ENCODE measurements around the gene ATP2A1. TPM values are rescaled to one million over a fixed set of nuclear protein-coding genes. Genes with fewer than 3 reads are reported as not detected.
A peak's percentile ranks its signal among the peaks of the same experiment; 100 is the strongest.

Gene ATP2A1
- total and polyA plus RNA-seq, 2 donors (not counting 3 experiments of a cell fraction or from before 2014, with no cell fraction given), result 1.2 to 2.5 TPM

- CTCF ChIA-PET, result interaction anchor here (0.8 to 2.5 kb wide), 2 partner anchors 10 to 65 kb away, joined by 3 to 16 read pairs; no protein-coding TSS in a partner anchor
Observed at GRCh38 chr16:28879841-28880588, 1.7 kb downstream of the ATP2A1 start.

More at GRCh38 chr16:28879841-28880588, 1.7 kb downstream of the ATP2A1 start:
- Histone ChIP-seq H2AFZ (ENCODE audit: low read depth, low read length) (peak overlapping the region; percentile 93), H3K27ac (ENCODE audit: insufficient read depth, low read depth, low read length) (no peak overlapping the region), H3K4me2 (ENCODE audit: insufficient read depth, low read length) (peak overlapping the region; percentile 80), H3K9ac (replicated peaks; ENCODE audit: extremely low read depth, insufficient read depth, low read length) (peak overlapping the region; percentile 59), H3K79me2 (ENCODE audit: control insufficient read depth, insufficient read depth, low read length) (no peaks in the 10 kb centered on the region), H3K9me1 (replicated peaks; ENCODE audit: control insufficient read depth, extremely low read depth, insufficient read depth, low read length) (no peaks in the 10 kb centered on the region), H3K27me3 (ENCODE audit: control insufficient read depth in 2 of 2, insufficient read depth in 2 of 2, low read length in 2 of 2) (no peaks in the 10 kb centered on the region), H3K4me3 (replicated peaks in 1 of 3; ENCODE audit: insufficient read depth in 1 of 3, low read depth in 1 of 3, low read length in 3 of 3) (peak overlapping the region; percentile 45 to 82 (median 80)), H3K9me3 (replicated peaks; ENCODE audit: control insufficient read depth, insufficient read depth, low read length) (no peaks in the 10 kb centered on the region), H4K20me1 (replicated peaks; ENCODE audit: control insufficient read depth, extremely low read depth, insufficient read depth, low read length) (no peaks in the 10 kb centered on the region), H3K36me3 (ENCODE audit: control insufficient read depth in 2 of 2, extremely low read depth in 1 of 2, insufficient read depth in 2 of 2, low read length in 2 of 2) (no peaks in the 10 kb centered on the region), H3K4me1 (ENCODE audit: control insufficient read depth, extremely low read depth, insufficient read depth, low read length) (peaks cover 12% of the 10 kb centered on the region)
- DNase-seq (ENCODE audit: low read depth, low spot score), result peak; percentile 83
- intact Hi-C loops (cut with micrococcal nuclease), result no loop called here
- FAIRE-seq, result peak; percentile 93
- no peak for TF ChIP-seq GATA2 (IDR thresholded peaks at IDR 0.05; ENCODE audit: insufficient read depth, insufficient read length, low read depth, low read length)
- TF ChIP-seq EZH2 (IDR thresholded peaks at IDR 0.05; ENCODE audit: borderline replicate concordance, low read depth, low read length, severe bottlenecking), result no peak
- peak; percentile 81 for TF ChIP-seq POLR2A (IDR thresholded peaks at IDR 0.05; ENCODE audit: low read depth, low read length)
- no peak for TF ChIP-seq JUN (IDR thresholded peaks at IDR 0.05; ENCODE audit: borderline replicate concordance, insufficient read depth, insufficient read length, low read depth)
- TF ChIP-seq POLR2AphosphoS5 (IDR thresholded peaks at IDR 0.05; ENCODE audit: insufficient read depth, low read depth, low read length), result peak; percentile 77
- no peak for TF ChIP-seq MAX (IDR thresholded peaks at IDR 0.05; ENCODE audit: insufficient read depth, insufficient read length)
- peak in 1 of 2 donors; percentile 18 for TF ChIP-seq CTCF (IDR thresholded peaks at IDR 0.05; ENCODE audit: extremely low read depth in 1 of 2, insufficient read depth in 1 of 2, low read depth in 1 of 2, low read length in 2 of 2)
- dilution Hi-C loops (cut with MboI; ENCODE audit: extremely low pct_ligation_motif_present, low sequenced_read_pairs), result no loop called here
- POLR2A ChIA-PET, result interaction anchor here (1.0 kb wide), 1 partner anchor 19 kb away, joined by 4 read pairs; no protein-coding TSS in a partner anchor
- BruUV-seq (replicated peaks), result no TSS peak
